Hematopoietic multipotent progenitor cell treated with erythropoietin and hydrocortisone succinate and interleukin-3 and kit ligand, for 6 days (in vitro differentiated cells): ENCODE measurements around the gene VWF.
"Not testable (repeated sequence)": the region's sequence is repeated elsewhere in the genome, so short reads cannot be mapped to it uniquely, and the experiment has no call there.

Source experiments
- DNase-seq: peaks from one replicate; pipeline ENCODE4 v3.0.0-alpha.2; 2015

VWF gene

DNA sequence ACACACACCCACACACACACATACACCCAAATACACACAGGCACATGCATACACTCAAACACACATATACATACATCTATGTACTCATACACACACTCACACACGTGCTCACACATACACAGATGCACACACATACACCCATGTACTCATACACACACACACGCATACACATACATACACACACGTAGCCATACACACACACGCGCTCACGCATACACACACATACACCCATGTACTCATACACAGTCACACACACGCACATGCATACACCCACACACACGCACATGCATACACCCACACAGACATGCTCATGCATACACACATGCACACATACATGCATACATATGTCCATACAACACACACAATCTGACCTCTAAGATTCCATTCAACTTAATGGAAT is 91.7 kb downstream of the VWF start:
- DNase-seq, result no peak

GRCh38 chr12:6031001-6031400 is 93.5 kb downstream of the VWF start:
- DNase-seq, result no peak

DNA sequence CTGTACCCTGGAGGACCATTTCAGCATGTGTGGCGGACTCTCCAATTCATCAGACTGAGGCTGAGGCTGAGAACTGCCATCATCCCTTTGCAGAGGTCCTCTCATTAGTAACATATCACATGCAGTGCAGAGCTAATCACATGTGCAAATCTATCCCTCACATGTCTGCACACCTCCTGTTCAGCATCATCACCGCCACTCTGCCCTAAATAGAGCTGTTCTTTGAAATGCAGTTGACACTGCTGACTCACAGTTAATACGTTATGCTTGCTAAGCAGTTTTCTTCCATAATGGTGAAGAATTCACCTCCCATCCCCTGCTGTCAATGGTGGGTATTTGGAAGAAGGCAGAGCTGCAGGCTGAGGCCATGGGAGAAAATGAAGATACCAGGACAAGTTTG is 94.4 kb downstream of the VWF start:
- DNase-seq, result no peak

- DNase-seq, result no peak
Measured at GRCh38 chr12:6029401-6029800, 95.1 kb downstream of the VWF start.

DNA sequence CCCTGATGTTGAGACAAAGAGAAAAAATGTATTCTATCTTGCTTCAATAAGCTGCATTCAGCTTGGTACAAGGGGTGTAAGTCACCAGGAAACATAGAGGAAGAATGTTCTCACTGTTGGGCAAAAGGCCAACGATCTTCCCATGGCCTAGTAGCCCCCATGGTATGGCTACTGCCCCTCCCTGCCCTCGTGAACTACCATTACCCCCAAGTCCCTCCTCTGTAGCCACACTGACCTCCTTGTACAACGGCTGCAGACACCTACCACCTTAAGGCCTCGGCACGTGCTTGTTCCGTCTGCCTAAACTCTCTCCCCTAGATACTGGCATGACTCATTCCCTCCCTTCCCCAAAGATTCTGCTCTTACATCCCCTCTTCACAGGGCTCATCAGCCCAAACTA is 97.5 kb downstream of the VWF start:
- DNase-seq, result no peak

DNA sequence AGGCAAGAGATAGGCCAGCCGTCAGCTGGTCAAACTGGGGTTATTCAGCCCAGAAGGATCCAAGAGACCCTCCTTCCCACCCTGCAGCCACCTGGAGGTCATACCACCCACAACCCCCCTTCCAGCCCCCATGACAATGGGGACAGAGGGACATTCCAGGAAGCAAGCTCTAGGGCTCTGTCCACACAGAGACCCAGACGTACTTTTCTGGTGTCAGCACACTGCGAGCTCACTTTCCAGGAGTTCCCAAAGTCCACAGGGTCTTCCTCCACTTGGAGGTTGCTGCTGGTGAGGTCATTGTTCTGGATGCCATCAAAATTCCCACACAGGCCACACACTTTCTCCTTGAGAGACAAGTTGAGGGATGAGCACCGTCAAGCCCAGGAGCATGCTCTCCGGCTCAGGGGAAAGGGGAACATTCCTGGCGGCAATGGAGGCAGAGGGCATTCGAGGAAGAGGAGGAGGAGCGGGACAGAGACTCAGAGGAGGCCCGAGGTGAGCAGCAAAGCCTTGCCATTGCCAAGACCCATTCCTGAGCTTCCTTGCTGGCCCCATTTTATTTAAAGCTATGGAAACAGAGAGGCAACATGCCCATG is 98.7 kb downstream of the VWF start:
- DNase-seq, result not testable (repeated sequence)

DNA sequence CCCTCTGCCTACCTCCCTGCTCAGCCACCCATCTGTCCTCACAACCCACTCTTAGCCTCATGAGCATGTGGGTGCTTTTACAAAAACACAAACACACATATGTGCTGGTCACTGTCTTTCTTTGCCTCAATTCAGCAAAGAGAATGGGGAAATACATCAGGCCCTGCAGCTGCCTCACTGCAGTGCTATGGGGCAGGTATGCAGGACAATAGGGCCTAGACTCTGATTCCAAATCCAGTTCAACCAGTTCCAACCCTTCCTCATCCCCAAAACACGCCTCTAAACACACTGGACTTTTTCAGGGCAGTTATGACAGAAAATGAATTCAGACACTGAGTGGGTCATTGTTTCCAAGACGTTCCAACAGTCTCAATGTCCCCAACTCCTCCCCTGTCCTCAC is 100.4 kb downstream of the VWF start:
- DNase-seq, result not testable (repeated sequence)

- DNase-seq, result no peak
Measured at GRCh38 chr12:6020930-6021329, 103.5 kb downstream of the VWF start.

GRCh38 chr12:6020511-6020910 is 104.0 kb downstream of the VWF start:
- DNase-seq, result not testable (repeated sequence)

GRCh38 chr12:6019256-6019655 is 105.2 kb downstream of the VWF start:
- DNase-seq, result not testable (repeated sequence)

- no peak for DNase-seq
Measured at GRCh38 chr12:6018265-6018664, 106.2 kb downstream of the VWF start.

GRCh38 chr12:6016756-6017155 is 107.7 kb downstream of the VWF start:
- DNase-seq, result no peak

DNA sequence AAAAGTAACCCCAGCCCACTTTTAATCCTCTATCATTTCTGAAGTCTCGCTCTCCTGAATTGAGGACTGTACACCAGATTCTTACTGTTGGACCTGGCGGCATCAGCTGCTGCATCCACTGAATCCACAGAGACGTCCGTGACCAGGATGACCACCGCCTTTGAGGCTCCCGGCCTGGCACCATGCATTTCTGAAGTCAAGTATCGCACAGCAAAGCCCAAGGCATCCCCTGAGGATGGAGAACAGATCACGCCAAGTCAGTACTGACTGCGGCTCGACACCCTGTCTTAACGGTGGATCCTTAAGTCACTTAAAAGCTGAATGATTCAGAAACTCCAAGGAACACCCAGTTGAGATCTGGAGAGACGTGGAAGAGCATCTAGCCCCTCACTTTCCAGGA is 108.5 kb downstream of the VWF start:
- DNase-seq, result not testable (repeated sequence)

DNA sequence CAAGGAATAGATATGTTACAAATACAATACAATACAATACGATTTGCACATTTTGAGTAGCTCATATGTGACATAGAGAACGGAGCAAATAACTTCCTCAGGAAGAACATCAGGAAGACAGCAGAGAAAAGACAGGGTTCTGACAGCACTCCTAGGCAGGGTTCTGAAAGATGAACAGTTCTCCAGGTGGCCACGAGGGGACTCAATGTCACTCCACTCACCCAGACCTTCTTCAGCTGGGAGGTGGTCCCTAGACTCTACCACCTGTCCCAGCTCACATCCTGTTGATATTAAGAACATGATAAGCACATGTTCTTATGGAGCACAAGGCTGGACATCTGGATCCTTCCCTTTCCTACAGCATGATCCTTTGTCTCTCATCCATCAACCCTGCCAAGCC is 109.2 kb downstream of the VWF start:
- DNase-seq, result not testable (repeated sequence)

- not testable (repeated sequence) for DNase-seq
Measured at GRCh38 chr12:6010631-6011350, 113.7 kb downstream of the VWF start.

DNA sequence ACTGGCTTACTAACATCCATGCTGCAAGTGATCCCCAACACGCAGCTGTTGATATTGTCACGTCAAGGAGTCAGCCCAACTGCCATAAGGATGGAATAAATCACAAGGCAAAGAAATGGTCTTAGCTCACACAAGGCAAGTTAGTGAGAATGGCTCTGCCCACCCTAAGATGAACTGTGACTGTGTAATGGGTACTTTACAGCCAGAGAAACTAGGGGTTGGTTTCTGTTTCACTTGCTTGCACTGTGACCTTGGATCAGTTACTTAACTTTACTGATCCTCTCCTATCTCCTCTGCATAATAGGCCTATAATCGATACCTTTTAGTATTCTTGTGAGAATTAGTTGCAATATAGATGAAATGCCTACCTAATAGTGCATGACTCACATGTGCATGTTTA is 127.2 kb downstream of the VWF start:
- no peak for DNase-seq

DNA sequence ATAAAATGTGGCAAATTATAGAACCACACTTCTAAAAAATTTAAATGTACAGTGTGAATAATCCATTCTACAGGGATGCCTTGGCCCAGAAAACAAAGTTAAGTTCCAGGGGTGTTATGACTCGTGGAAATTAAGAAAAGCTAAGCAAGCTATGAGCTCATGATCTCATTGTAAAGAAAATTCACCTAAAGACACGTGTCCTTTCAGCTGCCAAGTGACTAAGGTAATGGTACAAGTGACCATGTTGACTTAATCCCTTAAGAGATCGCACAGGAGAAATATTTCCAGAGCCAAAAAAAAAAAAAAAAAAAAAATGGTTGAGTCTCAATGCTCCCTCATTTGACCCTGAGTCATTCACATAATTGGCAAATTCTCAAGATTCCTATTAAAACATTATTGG is 128.0 kb downstream of the VWF start:
- no peak for DNase-seq

DNA sequence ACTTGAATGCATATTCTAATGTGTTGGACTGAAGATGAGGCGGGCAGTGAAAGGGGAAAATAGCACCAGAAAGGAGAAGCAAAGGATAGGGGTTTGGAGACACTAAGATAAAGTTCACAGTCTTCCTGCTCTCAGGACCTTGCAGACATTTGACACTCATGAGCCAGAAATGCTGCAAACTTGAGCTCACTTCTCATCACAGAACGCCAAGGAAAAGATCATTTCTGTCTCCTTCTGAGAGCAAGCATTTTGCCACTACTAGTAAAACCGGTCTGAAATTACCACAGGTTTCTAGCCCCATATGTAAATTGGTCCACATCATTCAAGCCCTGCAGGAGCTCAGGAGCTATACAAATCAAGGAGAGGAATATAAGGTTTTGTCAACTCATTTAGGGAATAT is 134.8 kb downstream of the VWF start:
- no peak for DNase-seq

DNA sequence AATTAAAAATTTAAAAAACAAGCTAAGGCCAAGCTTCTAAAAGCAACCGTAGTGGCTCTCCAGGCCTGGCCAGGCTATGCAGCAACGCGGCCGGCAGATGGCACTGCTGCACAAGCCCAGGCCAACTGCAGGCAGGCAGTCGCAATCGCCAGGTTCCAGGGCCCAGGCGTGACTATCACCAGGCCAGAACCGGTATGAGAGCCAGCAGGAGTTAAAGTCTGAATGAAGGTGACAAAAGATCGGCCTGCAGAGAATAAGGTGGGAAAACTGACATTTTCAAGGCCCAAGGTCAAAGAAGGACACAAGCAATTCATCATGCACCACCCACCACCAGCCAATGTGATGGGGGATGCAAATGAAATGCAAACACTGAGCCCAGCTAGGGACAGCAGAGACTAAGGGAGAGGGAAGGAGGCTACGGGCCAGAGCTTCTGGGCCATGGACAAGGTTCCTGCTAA is 135.8 kb downstream of the VWF start:
- peak; percentile 86 for DNase-seq

- DNase-seq, result no peak
Measured at GRCh38 chr12:5988088-5988487, 136.4 kb downstream of the VWF start.

GRCh38 chr12:5987573-5987972 is 136.9 kb downstream of the VWF start:
- DNase-seq, result no peak

GRCh38 chr12:5985471-5985870 is 139.0 kb downstream of the VWF start:
- no peak for DNase-seq

DNA sequence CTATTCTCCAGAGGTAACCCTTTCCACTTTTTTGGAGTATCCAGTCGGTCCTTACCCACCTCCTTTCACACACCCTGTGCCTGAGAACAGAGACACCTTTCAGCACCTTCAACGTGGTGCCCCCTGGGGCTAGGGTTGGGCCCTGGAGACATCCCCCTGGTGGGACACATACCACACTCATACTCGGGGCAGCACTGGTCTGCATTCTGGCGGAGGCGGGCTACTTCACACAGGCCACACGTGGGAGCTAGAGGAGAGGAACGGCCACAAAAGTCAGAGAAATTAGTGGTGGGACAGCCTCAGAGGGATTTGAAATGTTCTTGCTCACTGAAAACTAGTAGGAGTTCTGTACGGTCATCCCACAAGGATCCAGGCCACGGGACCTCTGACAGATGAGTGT is 139.6 kb downstream of the VWF start:
- DNase-seq, result no peak

GRCh38 chr12:5982106-5982505 is 142.4 kb downstream of the VWF start:
- DNase-seq, result no peak

- no peak for DNase-seq
Measured at GRCh38 chr12:5977556-5977955, 146.9 kb downstream of the VWF start.
